ENCODE data around the gene TRIM26. TPM values are rescaled to one million over a fixed set of nuclear protein-coding genes. Genes with fewer than 3 reads are reported as not detected.
A peak's percentile ranks its signal among the peaks of the same experiment; 100 is the strongest.

The TRIM26 gene
- total and polyA plus RNA-seq, 12 donors, result 12.0 to 29.0 (median 21.8) TPM

GRCh38 chr6:30178837-30179236 lies 34.4 kb downstream of the TRIM26 start:
- Histone ChIP-seq H3K4me1 (no peaks in the 10 kb centered on the region), H3K4me3 (no peak overlapping the region), H3K9me3 (peaks cover 0 to 18% (median 6%) of the 10 kb centered on the region in 11 donors), H3K36me3 (no peaks in the 10 kb centered on the region), H3K27me3 (peaks cover 0 to 60% (median 38%) of the 10 kb centered on the region in 7 donors), H3K27ac (no peak overlapping the region)
- ATAC-seq (no peak), DNase-seq (no peak)
- TF ChIP-seq, protein P1, sequence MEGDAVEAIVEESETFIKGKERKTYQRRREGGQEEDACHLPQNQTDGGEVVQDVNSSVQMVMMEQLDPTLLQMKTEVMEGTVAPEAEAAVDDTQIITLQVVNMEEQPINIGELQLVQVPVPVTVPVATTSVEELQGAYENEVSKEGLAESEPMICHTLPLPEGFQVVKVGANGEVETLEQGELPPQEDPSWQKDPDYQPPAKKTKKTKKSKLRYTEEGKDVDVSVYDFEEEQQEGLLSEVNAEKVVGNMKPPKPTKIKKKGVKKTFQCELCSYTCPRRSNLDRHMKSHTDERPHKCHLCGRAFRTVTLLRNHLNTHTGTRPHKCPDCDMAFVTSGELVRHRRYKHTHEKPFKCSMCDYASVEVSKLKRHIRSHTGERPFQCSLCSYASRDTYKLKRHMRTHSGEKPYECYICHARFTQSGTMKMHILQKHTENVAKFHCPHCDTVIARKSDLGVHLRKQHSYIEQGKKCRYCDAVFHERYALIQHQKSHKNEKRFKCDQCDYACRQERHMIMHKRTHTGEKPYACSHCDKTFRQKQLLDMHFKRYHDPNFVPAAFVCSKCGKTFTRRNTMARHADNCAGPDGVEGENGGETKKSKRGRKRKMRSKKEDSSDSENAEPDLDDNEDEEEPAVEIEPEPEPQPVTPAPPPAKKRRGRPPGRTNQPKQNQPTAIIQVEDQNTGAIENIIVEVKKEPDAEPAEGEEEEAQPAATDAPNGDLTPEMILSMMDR (IDR thresholded peaks at IDR 0.05), result no peak
- WGBS, 2 donors, result 0 to 39% methylated on average over 1 of the region's 1 CpG
- intact Hi-C loops (cut with DNase I), result no loop called here

- ATAC-seq, result no peak
- peaks cover 7 to 90% (median 69%) of the 10 kb centered on the region in 7 donors for H3K27me3 ChIP-seq
Measured at GRCh38 chr6:30175765-30176164, 37.4 kb downstream of the TRIM26 start.

GRCh38 chr6:30172681-30173080 lies 40.5 kb downstream of the TRIM26 start:
- ATAC-seq (no peak), DNase-seq (no peak)
- Histone ChIP-seq H3K27me3 (peaks cover 7 to 99% (median 81%) of the 10 kb centered on the region in 7 donors), H3K4me1 (peaks cover 0 to 10% (median 9%) of the 10 kb centered on the region in 9 donors), H3K36me3 (no peaks in the 10 kb centered on the region), H3K27ac (no peak overlapping the region), H3K4me3 (no peak overlapping the region), H3K9me3 (no peaks in the 10 kb centered on the region)
- 79 to 84% methylated on average over 4 of the region's 4 CpGs for WGBS, 2 donors
- intact Hi-C loops (cut with DNase I), result loop anchor here in 3 of 10 donors (5.0 kb wide), 1 partner anchor 70 kb away; no protein-coding TSS in a partner anchor
- TF ChIP-seq, protein P1 (IDR thresholded peaks at IDR 0.05), result no peak

More at GRCh38 chr6:30175765-30176164, 37.4 kb downstream of the TRIM26 start:
- H3K36me3 ChIP-seq, result no peaks in the 10 kb centered on the region
- peaks cover 0 to 10% (median 9%) of the 10 kb centered on the region in 9 donors for H3K4me1 ChIP-seq
- DNase-seq, result no peak
- H3K27ac ChIP-seq, result no peak overlapping the region
- H3K4me3 ChIP-seq, result no peak overlapping the region
- intact Hi-C loops (cut with DNase I), result no loop called here
- peaks cover 0 to 18% (median 6%) of the 10 kb centered on the region in 11 donors for H3K9me3 ChIP-seq
- WGBS, 2 donors, result 74 to 81% methylated on average over 2 of the region's 2 CpGs
- TF ChIP-seq, protein P1 (IDR thresholded peaks at IDR 0.05), result no peak

GRCh38 chr6:30171677-30172471 lies 41.3 kb downstream of the TRIM26 start:
- Histone ChIP-seq H3K27ac (no peak overlapping the region), H3K4me3 (peak overlapping the region in 8 of 10 donors; percentile 1 to 20 (median 14)), H3K4me1 (peaks cover 0 to 10% (median 9%) of the 10 kb centered on the region in 9 donors), H3K36me3 (no peaks in the 10 kb centered on the region), H3K27me3 (peaks cover 7 to 99% (median 81%) of the 10 kb centered on the region in 7 donors), H3K9me3 (no peaks in the 10 kb centered on the region)
- WGBS, 2 donors, result 1 to 4% methylated on average over 62 of the region's 62 CpGs
- peak in 4 of 8 donors; percentile 28 to 67 (median 41) for ATAC-seq
- DNase-seq, result no peak
- intact Hi-C loops (cut with DNase I), result loop anchor here in 3 of 10 donors (5.0 kb wide), 1 partner anchor 70 kb away; no protein-coding TSS in a partner anchor
- TF ChIP-seq, protein P1 (IDR thresholded peaks at IDR 0.05), result no peak

Data from heart right ventricle (tissue), 16 donors.